Large intestine (tissue), 3 donors: ENCODE data around the gene C22orf39. TPM values are rescaled to one million over a fixed set of nuclear protein-coding genes. Genes with fewer than 3 reads are reported as not detected.

Source experiments
- DNase-seq, 2 donors: peaks; one replicate each; pipeline versions ENCODE4 v3.0.0 to v3.0.0-alpha.2; 2013
- H3K27ac ChIP-seq: one replicate; pipeline ENCODE4 v1.5.1; 2013; ENCODE audit warnings: low read length
- H3K27me3 ChIP-seq: 2 replicates; pipeline ENCODE4 v1.6.1; 2013; ENCODE audit warnings: low read length; ENCODE audit not compliant: control insufficient read depth, insufficient read depth
- H3K36me3 ChIP-seq: 2 replicates; pipeline ENCODE4 v1.6.1; 2013; ENCODE audit warnings: low read length; ENCODE audit not compliant: control insufficient read depth, insufficient read depth
- H3K4me1 ChIP-seq: one replicate; pipeline ENCODE4 v1.6.1; 2013; ENCODE audit warnings: low read length; ENCODE audit not compliant: control insufficient read depth, insufficient read depth
- H3K4me3 ChIP-seq: one replicate; pipeline ENCODE4 v1.5.1; 2013; ENCODE audit warnings: low read length
- H3K9me3 ChIP-seq: one replicate; pipeline ENCODE4 v1.6.1; 2013; ENCODE audit warnings: mild to moderate bottlenecking, low read depth, low read length, moderate library complexity; ENCODE audit not compliant: control insufficient read depth
- WGBS: methylation state at CpG from one replicate; pipeline ENCODE4 v1.1.5; 2013; ENCODE audit warnings: low lambda C conversion rate; ENCODE audit not compliant: insufficient coverage; 5-methylcytosine and 5-hydroxymethylcytosine counted together
- polyA plus RNA-seq: library from polyadenylated mRNA; unstranded; fragments of 120-200 nt; gene quantifications from one replicate; pipeline ENCODE4 v1.2.1, GENCODE V29; 2013

Gene C22orf39
- polyA plus RNA-seq, 1 donor: 34.3 TPM

DNA sequence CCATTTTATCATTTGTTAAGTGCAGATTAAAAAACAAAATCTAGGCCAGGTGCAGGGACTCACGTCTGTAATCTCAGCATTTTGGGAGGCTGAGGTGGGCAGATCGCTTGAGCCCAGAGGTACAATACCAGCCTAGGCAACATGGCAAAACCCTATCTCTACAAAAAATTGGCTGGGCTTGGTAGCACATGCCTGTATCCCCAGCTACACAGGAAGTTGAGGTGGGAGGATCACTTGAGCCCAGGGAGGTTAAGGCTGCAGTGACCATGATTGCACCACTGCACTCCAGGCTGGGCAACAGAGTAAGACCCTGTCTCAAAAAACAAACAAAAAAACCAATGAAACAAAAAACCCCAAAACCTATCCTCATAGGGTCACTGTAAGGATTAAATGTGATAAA, 48.9 kb downstream of the C22orf39 start:
- H3K36me3 ChIP-seq: peaks cover 70% of the 10 kb centered on the region
- no peaks in the 10 kb centered on the region for H3K9me3 ChIP-seq
- no peak for DNase-seq
- H3K4me1 ChIP-seq: no peaks in the 10 kb centered on the region
- WGBS: no CpG with 5 or more reads among the region's 2 CpGs
- H3K27me3 ChIP-seq: no peaks in the 10 kb centered on the region
- H3K27ac ChIP-seq: no peak overlapping the region
- no peak overlapping the region for H3K4me3 ChIP-seq

DNA sequence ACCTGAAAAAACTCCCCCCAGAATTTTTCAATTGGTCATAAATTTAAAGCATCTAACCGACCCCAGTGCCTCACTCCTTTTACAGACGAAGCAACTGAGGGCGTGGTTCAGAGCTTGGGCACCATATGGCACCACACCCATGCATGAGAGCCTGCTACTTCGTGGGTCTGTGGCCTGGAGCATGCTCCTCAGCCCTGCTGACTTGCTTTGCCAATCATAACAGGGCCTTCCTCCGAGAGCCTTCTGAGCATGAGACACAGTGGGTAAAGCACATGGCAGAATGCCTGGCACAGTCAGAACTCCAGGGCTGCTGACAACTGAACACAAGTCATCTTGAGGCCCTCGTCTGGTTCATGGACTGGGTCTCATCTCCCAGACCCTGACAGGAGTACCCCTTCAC, 49.3 kb downstream of the C22orf39 start:
- H3K9me3 ChIP-seq: no peaks in the 10 kb centered on the region
- no peaks in the 10 kb centered on the region for H3K27me3 ChIP-seq
- H3K36me3 ChIP-seq: peaks cover 73% of the 10 kb centered on the region
- H3K27ac ChIP-seq: no peak overlapping the region
- WGBS: no CpG with 5 or more reads among the region's 6 CpGs
- no peak for DNase-seq
- H3K4me3 ChIP-seq: no peak overlapping the region
- no peaks in the 10 kb centered on the region for H3K4me1 ChIP-seq

DNA sequence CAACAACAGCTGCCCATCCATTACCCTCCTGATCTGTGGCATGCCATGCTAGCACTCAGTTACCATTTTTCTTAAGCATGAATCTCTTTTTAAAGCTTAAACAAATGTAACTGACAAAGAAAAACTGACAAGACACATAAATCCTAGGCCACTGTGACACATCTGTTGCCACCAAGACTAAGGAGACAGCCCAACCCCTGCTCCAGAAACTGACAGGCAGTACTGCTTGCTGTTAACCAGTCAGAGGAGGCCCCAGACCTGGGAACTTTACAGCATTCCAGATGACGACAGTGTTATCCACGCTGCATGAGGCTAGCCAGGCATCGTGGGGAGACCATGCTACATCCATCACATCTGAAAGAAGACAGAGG, 49.8 kb downstream of the C22orf39 start:
- H3K27ac ChIP-seq: no peak overlapping the region
- DNase-seq: no peak
- no peaks in the 10 kb centered on the region for H3K27me3 ChIP-seq
- no peaks in the 10 kb centered on the region for H3K9me3 ChIP-seq
- no CpG with 5 or more reads among the region's 3 CpGs for WGBS
- peaks cover 75% of the 10 kb centered on the region for H3K36me3 ChIP-seq
- no peak overlapping the region for H3K4me3 ChIP-seq
- H3K4me1 ChIP-seq: no peaks in the 10 kb centered on the region

DNA sequence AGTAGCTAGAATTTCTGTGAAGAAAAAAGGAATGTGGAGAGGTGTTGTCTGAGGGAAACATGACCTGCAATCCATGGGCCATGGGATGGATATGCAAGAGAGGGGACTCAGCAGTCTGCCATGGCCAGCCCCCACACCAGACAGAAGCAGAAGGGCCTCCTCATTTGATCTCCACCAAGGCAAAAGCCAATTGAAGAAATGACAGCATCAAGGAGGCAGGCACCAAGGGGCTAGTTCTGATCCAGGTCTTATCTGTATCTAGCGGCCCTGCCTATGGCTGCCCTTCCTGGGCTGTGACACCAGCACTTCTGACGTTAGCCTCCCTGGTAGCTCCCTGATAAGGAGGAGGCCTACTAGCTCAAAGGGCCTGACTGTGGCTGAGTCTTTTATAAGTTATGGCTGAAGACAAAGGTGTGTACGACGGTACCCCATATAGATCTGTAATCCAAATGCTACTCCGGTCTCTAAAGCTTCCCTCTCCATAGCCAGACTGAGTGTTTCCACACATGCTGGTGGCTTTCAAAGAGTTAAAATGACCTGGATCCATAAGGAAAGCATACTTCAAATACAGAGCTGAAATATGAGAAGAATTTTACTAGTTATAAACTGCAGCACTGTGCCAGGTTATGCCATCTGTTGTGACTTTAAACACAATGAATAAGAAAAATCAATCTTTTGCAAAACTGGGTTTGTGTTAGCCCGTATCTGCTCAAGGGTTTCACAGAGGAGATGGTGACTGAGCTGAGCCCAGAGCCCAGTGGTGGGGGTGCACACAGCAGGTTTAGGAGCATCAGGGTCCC, 50.4 kb downstream of the C22orf39 start:
- Histone ChIP-seq H3K4me3 (no peak overlapping the region), H3K9me3 (no peaks in the 10 kb centered on the region), H3K4me1 (no peaks in the 10 kb centered on the region), H3K27ac (no peak overlapping the region), H3K27me3 (no peaks in the 10 kb centered on the region), H3K36me3 (peaks cover 78% of the 10 kb centered on the region)
- no CpG with 5 or more reads among the region's 6 CpGs for WGBS
- no peak for DNase-seq

DNA sequence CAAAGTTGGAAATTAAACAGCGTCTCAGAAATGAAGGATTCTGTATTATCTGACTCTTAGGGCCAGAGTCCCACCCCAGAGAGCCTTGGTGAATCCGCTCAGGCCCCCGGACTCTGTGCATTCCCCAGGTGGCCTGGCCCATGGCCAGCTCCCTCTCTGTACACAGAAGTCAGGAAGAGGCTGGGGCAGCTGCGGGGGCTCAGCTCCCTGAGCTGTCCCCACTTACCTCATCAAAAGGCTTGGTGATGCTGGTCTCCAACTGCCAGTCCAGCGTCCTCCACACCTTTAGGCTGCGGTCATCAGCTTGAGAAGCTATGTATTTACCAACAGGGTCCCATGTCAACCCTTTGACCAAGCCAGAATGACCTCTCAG, 51.0 kb downstream of the C22orf39 start:
- Histone ChIP-seq H3K36me3 (peaks cover 78% of the 10 kb centered on the region), H3K4me3 (no peak overlapping the region), H3K27me3 (no peaks in the 10 kb centered on the region), H3K9me3 (no peaks in the 10 kb centered on the region), H3K27ac (no peak overlapping the region), H3K4me1 (no peaks in the 10 kb centered on the region)
- no CpG with 5 or more reads among the region's 6 CpGs for WGBS
- DNase-seq: no peak

DNA sequence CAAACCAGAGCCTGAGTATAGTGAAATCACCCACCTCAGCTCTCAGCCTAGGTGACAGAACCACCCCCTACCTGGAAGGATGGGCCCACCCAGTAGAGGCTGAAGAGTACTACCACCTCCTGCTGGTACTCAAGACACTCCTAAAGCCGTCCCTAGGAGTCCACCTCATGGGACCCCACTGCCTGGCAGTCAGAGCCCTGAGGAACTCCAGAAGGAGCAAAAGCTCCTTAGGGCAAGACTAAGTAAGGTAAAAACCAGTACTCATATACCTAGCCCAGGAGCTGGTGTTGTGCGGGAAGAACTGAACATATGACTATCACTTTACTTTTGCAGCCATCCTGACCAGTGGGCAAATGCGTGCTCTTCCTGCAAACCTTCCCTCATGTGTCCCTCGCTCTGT, 52.2 kb downstream of the C22orf39 start:
- Histone ChIP-seq H3K9me3 (no peaks in the 10 kb centered on the region), H3K4me3 (no peak overlapping the region), H3K27ac (no peak overlapping the region), H3K36me3 (peaks cover 76% of the 10 kb centered on the region), H3K4me1 (no peaks in the 10 kb centered on the region), H3K27me3 (no peaks in the 10 kb centered on the region)
- WGBS: no CpG with 5 or more reads among the region's 4 CpGs
- DNase-seq: no peak

DNA sequence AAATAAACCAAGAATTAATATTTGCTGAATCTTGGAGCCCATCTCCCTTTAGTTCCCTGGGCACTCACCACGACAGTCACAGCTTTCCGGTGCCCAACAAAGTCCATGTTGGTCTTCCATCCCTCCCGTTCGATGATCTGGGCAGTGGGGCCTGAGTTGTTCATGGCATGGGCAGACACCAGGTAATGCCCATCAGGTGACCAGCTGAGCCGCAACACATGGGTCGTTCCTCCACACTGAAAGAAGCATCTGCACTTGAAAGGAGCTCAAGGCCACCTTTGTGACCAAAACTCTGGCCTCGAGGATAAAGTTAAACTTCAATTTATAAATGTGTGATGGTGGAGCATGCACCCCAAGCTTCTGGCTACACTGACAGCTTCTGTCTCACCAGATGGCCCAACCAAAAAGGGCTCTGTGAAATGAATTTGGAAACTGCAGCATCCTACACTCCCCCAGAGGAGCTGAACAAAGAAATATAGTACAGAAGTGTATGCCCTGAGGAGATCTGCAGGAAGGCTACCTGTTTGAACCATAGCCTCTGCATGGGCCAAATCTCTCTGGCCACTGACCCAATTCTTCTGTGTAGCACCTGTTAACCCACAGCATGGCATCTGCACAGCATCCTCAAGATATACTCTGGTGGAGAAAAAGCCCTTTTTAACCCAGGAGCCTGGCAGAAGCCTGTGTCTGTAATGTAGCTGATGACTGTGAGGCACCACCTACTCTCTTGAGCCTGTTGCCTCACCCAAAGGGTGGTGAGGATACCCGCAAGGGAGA, 53.0 kb downstream of the C22orf39 start:
- no peak overlapping the region for H3K27ac ChIP-seq
- H3K4me3 ChIP-seq: no peak overlapping the region
- WGBS: no CpG with 5 or more reads among the region's 8 CpGs
- peaks cover 78% of the 10 kb centered on the region for H3K36me3 ChIP-seq
- no peaks in the 10 kb centered on the region for H3K9me3 ChIP-seq
- no peak for DNase-seq
- no peaks in the 10 kb centered on the region for H3K4me1 ChIP-seq
- no peaks in the 10 kb centered on the region for H3K27me3 ChIP-seq

DNA sequence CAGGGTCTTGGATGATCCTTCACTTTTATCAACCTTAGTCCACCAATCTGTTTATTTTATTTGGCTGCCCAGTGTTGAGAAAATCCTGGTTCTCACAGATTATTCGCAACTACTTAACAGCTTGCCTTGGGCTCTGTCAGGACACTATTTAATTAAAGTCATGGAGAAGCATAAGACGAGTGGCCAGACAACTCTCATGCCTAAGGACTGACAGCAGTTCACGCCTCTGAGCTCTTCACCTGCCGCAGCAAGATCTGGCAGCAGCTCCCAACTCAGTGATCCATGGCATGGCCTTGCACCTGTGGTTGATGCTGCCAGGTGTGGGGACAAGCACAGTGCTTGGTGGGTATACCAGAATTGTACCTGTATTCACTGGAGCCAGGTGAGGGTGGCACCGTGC, 53.8 kb downstream of the C22orf39 start:
- H3K4me1 ChIP-seq: no peaks in the 10 kb centered on the region
- no peak overlapping the region for H3K4me3 ChIP-seq
- H3K9me3 ChIP-seq: no peaks in the 10 kb centered on the region
- no peaks in the 10 kb centered on the region for H3K27me3 ChIP-seq
- H3K27ac ChIP-seq: no peak overlapping the region
- no peak for DNase-seq
- peaks cover 84% of the 10 kb centered on the region for H3K36me3 ChIP-seq
- no CpG with 5 or more reads among the region's 5 CpGs for WGBS

Other genes starting within 250 kb of the C22orf39 start
- gene CLTCL1, start 156.0 kb downstream of the C22orf39 start, polyA plus RNA-seq: 2.2 TPM
- 29.6 TPM for gene HIRA, start 16.0 kb downstream of the C22orf39 start, polyA plus RNA-seq
- gene MRPL40, start 15.2 kb downstream of the C22orf39 start, polyA plus RNA-seq: 30.8 TPM
- 51.1 TPM for gene UFD1, start 31.5 kb upstream of the C22orf39 start, polyA plus RNA-seq
- 8.7 TPM for gene CDC45, start 32.2 kb upstream of the C22orf39 start, polyA plus RNA-seq
- 12.4 TPM for gene CLDN5, start 76.7 kb upstream of the C22orf39 start, polyA plus RNA-seq